B cell (primary cell): ENCODE measurements around the gene MMP23B.

Experiments used
- CTCF ChIP-seq: fragments of 200-600 bp; IDR thresholded peaks from one replicate; pipeline ENCODE4 v1.8.0; 2022; ENCODE audit warnings: antibody characterized with exemption, mild to moderate bottlenecking
- EZH2 ChIP-seq: IDR thresholded peaks from 2 replicates; pipeline ENCODE4 v1.6.1; 2012; ENCODE audit warnings: borderline replicate concordance, low read depth, mild to moderate bottlenecking, moderate library complexity, low read length; ENCODE audit not compliant: insufficient read depth, poor library complexity, severe bottlenecking

DNA sequence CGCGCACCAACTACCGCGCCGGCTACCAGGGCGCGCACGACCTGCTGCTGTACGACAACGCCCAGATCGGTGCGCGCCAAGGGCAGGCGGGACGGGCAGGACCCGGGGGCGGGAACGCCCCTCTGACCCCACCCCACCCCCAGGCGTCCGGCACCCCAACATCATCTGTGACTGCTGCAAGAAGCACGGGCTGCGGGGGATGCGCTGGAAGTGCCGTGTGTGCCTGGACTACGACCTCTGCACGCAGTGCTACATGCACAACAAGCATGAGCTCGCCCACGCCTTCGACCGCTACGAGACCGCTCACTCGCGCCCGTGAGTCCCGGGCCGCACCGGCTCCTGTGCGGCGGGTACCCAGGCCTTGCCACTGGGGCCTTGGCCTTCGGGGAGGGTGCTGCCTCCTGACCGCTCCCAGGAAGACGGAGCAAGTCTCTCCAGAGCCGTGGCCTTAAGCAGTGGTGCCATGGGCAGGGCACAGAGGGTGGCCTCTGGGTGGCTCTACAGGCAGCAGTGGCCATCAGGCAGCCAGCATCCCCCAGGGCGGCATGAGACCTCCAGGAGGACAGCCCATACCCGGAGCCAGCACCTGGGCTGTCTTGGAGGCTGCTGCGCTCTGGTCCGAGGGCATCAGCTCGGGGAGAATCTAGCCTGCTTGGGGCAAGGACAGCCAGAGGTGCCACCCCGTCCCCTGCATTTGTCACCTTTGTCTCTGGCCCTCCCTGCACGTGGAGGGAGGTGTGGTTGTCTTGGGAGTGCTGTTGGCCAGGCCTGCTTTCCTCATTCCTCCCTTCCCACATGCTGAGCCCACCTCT lies 8.1 kb upstream of the MMP23B start:
- TF ChIP-seq CTCF (no peak), EZH2 (no peak)
